Measurements from ENCODE around the gene NXPE3.

- TF ChIP-seq CTCF (IDR thresholded peaks at IDR 0.05) (no peak), POLR2A (IDR thresholded peaks at IDR 0.05) (no peak), EP300 (IDR thresholded peaks at IDR 0.05) (no peak)
Observed at GRCh38 chr3:101821503-101821902, 42.5 kb downstream of the NXPE3 start.

All from sigmoid colon (tissue), 4 donors.